ENCODE results near the gene ELP6. TPM values are rescaled to one million over a fixed set of nuclear protein-coding genes. Genes with fewer than 3 reads are reported as not detected.
A peak's percentile ranks its signal among the peaks of the same experiment; 100 is the strongest.

ELP6 gene
- total RNA-seq, result 20.7 and 26.7 TPM in 2 replicates
- 45.0 TPM for polyA plus RNA-seq (2012)

- DNase-seq (ENCODE audit: low read depth), result peak; percentile 97
These were observed at the start of gene ELP6 for GRCh38 chr3:47513125-47513929. ELP6 (minus strand) TSS chr3:47513712; CDS start chr3:47513590, 122 bp downstream.

DNA sequence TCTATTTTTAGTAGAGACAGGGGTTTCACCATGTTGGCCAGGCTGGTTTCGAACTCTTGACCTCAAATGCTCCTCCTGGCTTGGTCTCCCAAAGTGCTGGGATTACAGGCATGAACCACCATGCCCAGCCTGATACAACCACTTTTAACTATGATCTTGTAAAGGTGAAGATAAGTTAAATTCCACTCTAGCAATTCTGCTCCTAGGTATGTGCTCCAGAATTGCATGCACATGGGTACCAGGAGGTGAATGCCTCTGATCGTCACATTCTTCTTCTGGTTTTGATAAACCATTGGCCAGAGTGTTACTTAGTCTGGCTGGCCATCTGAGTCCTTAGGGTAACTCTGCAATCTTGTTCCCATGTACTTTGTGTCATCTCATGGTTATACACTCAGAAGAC is 42.8 kb upstream of the ELP6 start:
- no peak for DNase-seq (ENCODE audit: low read depth)

- DNase-seq (ENCODE audit: low read depth), result no peak
These were observed 40.8 kb upstream of the ELP6 start for GRCh38 chr3:47554335-47554734.

DNA sequence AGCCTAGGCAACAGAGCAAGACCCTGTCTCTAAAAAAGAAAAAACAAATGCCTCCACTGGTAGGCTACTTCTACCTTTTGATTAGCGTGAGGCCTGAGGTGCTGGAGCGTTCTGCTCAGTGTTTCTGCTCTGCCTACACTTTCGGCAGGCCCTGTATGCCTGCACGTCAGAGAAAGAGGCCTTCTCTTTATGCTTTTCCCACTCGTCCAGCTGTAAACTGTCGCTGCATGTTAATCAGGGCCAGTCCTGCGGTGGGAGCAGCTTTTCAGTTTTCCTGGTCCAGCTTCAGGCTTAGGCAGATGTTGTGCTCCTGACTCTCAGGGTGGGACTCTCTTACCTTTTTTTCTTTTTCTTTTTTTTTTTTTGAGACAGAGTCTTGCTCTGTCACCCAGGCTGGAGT is 39.9 kb upstream of the ELP6 start:
- no peak for DNase-seq (ENCODE audit: low read depth)

- DNase-seq (ENCODE audit: low read depth), result peak; percentile 12
These were observed 29.1 kb upstream of the ELP6 start for GRCh38 chr3:47542471-47543173.

DNA sequence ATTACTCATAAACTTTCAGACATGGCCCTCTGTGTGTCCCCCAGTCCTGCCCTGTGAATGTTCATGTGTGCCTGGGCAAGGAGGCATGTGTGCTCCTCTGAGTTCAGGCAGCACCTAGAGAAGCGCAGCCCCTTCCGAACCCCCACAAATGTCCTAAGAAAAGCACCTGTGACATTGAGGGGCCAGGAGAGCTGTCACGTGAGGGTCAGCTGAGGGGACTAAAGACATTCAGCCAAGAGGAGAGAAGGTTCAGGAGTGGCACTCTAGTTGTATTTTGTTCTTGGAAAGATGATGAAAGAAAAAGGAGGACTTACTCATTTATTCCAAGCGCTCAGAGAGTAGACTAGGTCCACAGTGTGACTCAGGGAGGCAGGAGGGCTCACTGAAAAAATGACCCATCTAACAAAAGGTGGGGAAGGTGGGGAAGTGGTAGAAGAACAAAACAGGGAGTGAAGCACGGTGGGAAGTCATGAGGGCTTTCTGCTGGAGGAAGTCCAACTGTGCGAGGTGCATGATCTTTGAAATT is 28.1 kb upstream of the ELP6 start:
- no peak for DNase-seq (ENCODE audit: low read depth)

DNA sequence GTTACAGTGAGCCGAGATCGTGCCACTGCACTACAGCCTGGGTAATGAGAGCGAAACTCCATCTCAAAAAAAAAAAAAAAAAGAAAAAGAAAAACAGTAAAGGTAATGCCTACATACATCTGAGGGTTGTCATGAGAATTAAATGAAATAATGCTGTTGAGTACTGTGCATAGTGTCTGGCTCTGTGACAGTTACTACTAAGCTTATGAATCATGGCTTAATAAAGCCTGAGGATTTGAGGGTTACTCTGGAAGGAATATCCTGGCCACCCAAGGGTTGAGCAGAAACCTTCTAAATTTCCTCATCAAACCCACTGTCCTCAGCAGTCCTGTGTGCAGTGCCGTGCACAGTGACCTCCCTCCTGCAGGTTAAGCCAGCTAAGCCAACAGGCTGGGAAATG is 26.8 kb upstream of the ELP6 start:
- no peak for DNase-seq (ENCODE audit: low read depth)

DNA sequence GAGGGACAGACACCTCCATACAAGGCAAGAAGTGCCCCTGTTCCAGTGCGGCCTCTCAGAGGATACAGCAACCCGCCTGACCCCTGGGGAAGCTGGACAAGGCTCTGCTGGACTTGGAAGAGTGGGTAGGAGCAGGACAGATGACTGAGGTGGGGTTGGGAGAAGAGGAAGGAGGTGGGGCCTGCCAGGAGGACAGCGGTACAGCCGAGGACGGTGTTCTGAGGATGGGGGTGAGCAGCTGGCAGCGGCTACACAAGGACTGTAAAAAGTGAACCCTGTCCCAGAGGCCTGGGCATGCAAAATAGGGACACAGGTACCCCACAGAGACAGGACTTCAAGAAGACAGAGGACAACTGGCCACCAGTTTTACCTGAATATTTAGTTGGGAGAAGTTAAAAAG is 23.5 kb upstream of the ELP6 start:
- no peak for DNase-seq (ENCODE audit: low read depth)

DNA sequence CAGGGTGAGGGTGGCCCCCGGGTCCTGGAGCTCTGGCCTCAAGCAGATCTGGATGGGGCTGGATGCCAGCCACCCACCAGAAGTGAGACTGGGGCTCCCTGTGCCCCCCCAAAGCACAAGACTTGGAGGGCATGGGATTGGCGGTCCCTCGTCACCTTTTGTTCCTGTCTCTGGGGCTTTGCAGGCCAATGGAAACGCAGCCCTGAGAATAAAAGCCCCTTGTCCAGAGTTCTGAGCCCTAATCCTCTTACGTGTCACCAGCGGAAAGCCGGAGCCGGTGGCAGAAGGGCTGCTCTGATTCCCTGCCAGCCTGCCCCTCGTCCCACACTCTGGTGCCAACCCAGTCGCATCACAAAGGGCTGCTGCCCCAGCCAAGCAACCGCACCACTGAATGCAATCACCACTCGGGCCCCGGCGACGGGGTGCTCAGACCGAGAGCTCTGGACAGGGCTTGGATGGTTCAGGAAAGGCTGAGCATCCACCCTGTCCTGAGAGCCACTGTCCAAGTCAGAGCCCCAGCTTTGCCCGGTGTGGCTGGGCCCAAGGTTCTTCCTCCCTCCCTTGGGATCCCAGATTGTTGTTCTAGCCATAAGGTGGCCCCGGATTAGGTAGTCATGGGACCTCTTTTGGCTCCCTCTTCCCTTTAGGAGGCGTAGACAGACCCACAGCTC is 22.8 kb upstream of the ELP6 start:
- no peak for DNase-seq (ENCODE audit: low read depth)

GRCh38 chr3:47533996-47534454 is 20.5 kb upstream of the ELP6 start:
- DNase-seq (ENCODE audit: low read depth), result no peak

DNA sequence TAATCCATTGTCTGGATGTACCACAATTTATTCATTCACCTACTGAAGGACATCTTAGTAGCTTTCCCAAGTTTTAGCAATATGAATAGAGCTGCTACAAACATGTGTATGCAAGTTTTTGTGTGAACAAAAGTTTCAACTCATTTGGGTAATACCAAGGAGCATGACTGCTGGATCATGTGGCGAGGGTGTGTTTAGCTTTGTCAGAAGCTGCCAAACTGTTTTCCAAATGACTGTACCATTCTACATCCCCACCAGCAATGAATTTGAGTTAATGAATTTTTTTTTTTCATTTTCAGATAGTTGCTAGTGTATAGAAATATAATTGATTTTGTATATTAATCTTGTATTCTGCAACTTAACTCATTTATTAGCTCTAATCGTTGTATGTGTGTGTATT is 20.0 kb upstream of the ELP6 start:
- no peak for DNase-seq (ENCODE audit: low read depth)

GRCh38 chr3:47527952-47528725 is 14.6 kb upstream of the ELP6 start:
- DNase-seq (ENCODE audit: low read depth), result no peak

DNA sequence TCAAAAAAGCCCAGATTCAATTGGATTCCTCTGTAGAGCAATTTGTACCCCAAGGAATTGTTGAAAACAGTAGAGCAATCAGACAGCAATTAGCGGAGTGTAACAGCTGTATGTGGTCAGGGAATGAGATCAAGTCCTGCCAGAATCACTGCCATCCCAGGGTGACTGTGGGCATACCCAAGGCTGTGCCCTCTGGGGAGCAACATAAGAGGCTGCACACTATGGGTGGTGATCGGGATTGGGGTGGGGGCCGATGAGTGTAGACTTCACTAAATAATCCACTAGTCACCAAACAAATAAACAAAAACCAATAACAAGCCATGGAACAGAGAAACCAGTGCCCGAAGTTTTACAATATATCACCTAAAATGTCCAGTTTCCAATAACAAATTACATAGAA is 12.1 kb upstream of the ELP6 start:
- peak; percentile 27 for DNase-seq (ENCODE audit: low read depth)

- peak; percentile 4 for DNase-seq (ENCODE audit: low read depth)
These were observed 10.0 kb upstream of the ELP6 start for GRCh38 chr3:47523310-47524073.

DNA sequence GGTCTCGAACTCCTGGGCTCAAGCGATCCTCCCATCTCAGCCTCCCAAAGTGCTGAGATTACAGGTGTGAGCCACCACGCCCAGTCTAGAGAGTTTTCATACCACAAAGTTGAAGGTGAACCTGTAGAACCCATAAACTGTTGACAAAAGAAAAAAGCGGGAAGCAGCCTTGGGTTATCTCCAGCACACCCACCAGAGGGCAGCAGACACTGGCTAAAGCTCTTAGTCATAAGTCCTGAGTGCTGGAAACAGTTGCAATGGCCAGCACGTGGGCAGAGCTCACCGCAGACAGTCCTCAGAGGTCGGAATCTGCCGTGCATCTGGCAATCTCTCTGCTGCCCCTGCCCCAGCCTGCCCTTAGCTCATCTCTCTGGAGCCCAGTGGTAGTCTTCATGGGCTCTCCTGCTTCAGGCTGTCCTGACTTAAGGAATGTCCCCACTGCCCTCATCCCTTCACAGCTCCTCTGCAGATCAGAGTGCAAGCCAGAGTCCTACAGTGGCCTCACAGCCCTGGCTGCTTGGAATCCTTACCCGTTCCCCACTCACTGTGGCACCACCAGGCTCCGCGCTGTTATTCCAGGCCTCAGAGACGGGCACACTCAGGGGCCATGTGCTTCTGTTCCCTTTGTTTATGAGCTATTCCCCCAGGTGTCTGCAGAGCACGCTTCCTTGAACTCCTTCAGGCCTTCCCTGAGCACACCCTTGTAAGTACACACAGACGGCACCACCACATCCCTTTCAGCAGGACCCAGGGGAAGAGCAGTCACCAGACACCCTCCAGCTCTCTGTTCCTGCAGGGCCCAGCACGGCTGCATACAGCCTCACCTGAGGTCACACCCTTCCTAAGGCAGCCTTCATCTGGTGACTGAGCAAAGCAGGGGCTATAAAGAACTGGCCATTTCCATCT is 8.8 kb upstream of the ELP6 start:
- peak; percentile 92 for DNase-seq (ENCODE audit: low read depth)

GRCh38 chr3:47520756-47521155 is 7.2 kb upstream of the ELP6 start:
- no peak for DNase-seq (ENCODE audit: low read depth)

GRCh38 chr3:47517937-47518336 is 4.4 kb upstream of the ELP6 start:
- DNase-seq (ENCODE audit: low read depth), result no peak

DNA sequence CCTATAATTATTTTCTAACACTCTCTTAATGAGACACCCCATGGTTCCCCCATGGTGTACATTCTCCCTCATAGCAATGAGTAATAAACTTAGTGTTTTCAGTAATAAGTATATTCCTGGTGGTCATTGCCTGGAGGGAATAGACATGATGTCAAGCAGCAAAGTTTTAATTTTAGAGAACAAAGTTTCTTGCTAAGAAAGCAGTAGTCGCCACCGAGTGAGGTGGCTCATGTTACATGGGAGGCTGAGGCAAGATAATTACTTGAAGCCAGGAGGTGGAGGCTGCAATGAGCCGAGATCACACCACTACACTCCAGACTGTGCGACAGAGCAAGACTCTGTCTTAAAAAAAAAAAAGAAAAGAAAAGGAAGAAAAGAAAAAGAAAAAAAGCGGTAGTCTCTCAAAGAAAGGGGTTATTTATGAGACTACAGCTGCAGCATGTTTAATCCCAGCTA is 2.4 kb upstream of the ELP6 start:
- DNase-seq (ENCODE audit: low read depth), result no peak

DNA sequence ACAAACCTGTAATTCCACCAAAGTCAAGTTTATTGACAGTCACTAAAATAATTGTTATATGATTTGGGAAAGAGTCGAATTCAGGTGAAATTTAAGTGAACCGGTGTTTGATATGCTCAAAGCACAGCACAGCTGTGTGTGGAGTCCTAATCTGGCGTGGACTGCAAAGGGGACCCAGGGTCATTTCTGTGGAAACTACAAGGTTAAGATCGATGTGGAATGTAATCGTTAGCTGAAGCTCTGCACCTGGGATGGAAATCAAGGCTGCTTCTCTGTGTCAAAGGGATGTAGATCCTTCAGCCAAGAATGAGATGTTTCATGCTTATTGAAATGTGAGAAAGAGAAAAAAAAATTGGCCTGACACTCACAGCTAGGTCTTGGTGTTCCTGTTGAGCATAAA is 1.6 kb upstream of the ELP6 start:
- no peak for DNase-seq (ENCODE audit: low read depth)

Data from myocyte (in vitro differentiated cells).